NCI-H82 treated with DMSO at 0.1 percent for 48 hours (cell line): ENCODE data around the gene KIF3A.

Source experiments
- DNase-seq: peaks from one replicate; lab custom pipeline; 2025; ENCODE audit not compliant: unreplicated experiment; lab: John Stamatoyannopoulos, UW

KIF3A gene

DNA sequence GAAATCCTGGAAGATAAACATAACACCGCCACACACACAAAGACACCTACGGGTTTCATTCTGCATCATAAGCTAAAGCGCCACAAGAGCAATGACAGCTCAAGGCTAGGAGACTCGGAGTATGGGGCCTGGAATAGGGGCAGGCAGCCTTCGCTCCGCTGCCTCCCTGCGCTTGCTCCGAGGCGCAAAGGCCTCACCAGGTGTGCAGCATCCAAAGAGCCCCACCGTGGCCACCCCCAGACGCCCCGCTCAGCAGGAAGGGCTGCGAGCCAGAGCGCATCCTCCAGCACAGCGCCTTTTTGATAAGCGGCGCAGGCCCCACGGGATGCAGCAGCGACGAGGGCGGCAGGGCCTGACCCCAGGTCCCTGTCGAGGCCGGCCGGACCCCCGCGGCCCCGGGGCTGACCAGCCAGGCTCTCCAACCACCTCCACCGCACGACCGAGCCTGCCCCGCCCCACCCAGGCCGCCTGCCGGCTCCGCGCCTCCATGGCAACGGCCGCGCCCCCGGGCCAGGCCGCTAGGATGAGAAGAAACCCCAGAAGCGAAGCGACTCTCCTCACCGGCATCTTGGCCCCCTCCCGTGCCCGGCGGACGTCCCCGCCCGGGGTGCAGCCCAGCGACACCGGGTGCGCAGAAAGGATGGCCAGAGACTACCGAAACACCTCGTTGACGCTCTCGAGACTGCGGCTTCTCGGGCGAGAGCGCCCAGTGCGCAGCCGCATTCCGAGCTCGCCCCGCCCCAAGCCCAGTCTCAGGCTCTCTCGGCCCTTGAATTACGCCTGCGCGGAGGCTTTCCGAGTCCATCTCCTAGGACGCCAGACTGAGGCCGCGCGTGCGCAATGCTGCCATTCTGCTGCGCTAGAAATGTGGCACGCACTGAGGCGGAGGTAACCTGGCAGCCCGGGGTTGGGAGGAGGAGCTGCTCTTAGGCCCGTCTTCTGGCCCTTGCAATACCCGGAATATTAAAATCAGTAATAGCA is at the start of gene KIF3A:
Gene KIF3A, minus strand, starts transcription at position 694 of the 981 bp plus-strand sequence. Its CDS starts 127 bp downstream, at position 567.
- peak; percentile 81 for DNase-seq

DNA sequence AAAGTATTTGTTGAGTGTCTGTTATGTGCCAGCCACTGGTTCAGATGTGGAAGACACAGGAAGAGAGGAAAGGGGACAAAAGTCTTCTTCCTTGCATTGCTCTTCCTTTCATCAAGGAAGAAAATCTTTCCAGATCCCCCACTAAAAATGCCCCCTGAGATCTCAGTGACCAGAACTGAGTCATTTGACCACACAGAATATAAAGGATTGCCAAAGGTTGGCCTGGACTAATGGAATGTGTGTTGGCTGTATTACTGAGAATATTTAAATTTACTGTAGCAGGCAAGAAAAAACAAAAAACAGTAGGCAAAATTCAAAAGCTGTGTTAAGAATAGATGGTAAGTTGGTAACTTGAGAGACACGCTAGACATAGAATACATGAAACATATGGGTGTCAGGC is 49.7 kb upstream of the KIF3A start:
- no peak for DNase-seq

DNA sequence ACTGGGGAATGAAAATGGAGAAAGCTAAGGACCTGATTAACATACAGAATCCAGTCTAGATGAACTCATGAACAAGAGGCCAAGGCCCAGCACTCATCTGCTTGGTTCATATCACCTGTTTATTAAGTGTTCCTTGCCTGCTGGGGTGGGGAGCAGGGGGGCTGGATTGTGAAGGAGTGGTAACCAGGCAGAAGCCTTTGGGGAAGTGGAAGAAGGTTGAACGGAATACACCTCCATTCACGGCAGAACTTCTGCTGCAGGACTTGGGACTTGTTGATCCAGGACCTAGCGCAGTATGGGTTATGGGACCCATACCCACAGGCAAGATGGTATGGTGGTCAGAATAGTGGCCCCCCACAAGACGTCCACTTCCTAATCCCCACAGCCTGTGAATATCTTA is 48.5 kb upstream of the KIF3A start:
- no peak for DNase-seq

DNA sequence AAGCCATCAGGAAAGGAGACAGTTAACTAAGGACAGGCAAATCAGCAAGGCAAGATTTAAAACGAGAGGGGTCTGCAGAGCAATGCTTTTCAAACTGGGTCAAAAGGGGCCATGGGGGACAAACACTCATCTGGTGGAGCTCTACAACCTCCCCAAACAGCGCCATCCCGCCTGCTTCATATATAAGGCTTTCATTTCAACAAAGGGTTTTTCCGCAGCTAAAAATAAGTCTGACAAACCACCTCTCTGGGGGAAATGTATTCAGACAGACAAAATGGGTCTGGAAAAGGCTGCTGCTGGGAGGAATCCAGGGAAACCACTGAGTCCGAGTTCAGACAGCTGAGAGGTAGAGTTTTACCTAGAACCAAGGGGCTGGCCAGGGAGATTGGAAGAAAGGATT is 48.0 kb upstream of the KIF3A start:
- DNase-seq, result no peak

DNA sequence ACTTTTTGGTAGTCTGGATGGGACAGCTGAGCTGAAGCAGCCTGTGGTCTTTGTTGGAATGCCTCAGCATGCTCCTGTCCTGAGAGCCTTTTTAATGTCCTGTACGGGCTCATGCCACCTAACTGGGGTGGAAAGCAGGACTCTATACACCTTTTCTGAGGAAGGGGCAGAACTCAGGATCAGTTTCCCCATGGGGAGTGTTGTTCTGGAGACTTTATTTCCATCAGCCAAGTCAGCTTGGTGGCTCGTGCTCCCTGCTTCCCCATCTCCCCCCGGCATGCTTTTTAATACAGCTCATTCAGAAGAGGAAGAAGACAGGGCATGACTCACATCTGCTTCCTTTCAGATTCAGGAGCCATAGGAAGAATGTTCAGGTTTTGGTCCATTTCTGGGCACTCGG is 44.8 kb upstream of the KIF3A start:
- no peak for DNase-seq

DNA sequence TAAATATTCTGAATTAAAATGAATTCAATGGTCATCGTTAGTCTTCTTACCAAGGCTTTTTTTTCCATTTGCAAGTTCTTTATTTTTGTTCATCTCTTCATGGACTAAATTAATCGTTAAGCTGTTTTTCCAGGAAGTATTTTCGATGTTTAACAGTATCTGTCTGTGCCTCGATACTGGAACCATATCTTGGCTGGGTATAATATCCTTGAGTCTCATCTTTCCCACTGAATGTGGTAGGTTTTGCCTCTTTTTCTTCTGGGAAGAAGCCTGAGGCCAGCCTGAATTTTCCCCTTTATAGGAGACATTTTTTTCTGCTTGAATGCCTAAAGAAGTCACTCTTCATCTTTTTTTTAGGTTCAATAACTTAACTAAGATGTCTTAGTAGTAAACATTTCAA is 43.7 kb upstream of the KIF3A start:
- DNase-seq, result no peak

DNA sequence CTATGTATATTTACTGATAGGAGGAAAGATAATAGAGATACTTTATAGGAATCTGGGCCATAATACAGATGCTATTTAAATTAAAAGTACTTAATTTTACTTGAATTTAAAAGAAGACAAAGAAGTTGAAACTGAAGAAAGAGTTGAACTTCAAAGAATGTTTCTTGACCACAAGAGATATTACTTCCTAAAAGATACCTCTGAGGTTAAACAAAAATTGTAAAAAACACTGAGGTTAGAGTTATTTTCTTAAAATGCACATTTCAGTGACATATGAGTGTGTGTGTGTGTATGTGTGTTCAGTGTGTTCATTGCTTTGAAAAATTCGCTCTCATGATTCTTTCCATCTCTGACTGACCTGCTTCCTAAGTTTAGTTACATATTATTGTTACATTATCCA is 43.2 kb upstream of the KIF3A start:
- DNase-seq, result no peak

DNA sequence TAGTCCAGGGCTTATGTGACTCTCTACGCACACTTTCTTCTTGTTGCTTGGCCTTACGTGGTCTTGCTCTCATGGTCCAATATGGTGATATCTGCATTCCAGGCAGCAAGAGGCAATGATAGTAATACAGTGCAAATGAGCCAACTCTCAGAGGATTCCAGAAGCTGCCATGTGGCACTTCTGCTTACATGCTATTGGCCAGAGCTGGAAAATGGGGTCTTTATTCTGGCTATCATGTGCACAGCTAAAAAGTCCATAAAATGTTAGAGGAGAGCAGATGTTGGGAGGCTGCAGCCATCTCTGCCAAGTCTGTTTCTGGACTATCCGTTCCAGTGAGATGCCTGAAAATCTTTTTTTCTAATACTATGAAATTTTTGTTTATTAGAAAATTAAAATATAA is 42.6 kb upstream of the KIF3A start:
- DNase-seq, result no peak

DNA sequence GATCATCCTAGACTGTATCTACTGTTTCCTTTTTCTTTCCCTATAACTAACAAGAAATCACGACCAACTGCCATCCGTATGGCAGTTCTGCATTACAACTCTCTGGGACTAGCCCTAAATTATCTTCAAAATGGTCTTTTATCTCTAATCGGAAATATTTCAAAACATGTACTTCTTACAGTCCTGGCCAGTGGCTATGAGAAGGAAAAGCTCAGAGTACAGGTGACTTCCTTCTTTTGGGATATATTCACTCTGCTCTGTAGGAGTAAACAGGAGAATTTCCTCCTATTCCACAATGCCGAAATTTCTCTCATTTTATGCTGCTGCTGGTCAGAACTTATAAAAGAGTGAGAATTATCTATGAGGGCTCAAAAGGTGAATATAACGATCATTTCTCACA is 41.5 kb upstream of the KIF3A start:
- no peak for DNase-seq

DNA sequence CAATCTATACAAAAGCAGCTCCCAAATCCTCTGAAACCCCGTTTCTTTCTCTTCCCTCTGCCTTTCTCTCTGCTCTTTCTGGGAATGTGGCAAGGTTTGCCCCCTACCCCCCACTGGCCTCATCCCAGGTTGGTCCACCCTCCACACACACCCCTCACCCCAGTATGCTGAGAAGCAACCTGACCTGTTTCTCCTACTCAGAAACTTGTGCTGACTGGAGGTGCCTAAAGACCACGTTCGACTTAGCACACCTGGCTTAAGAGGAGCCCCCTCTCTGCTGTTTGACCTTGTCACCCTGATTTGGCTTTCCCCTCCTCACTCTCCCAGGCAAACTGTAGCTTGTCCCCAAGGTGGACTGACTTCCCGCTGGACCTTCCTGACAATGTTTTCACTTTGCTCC is 40.8 kb upstream of the KIF3A start:
- no peak for DNase-seq

DNA sequence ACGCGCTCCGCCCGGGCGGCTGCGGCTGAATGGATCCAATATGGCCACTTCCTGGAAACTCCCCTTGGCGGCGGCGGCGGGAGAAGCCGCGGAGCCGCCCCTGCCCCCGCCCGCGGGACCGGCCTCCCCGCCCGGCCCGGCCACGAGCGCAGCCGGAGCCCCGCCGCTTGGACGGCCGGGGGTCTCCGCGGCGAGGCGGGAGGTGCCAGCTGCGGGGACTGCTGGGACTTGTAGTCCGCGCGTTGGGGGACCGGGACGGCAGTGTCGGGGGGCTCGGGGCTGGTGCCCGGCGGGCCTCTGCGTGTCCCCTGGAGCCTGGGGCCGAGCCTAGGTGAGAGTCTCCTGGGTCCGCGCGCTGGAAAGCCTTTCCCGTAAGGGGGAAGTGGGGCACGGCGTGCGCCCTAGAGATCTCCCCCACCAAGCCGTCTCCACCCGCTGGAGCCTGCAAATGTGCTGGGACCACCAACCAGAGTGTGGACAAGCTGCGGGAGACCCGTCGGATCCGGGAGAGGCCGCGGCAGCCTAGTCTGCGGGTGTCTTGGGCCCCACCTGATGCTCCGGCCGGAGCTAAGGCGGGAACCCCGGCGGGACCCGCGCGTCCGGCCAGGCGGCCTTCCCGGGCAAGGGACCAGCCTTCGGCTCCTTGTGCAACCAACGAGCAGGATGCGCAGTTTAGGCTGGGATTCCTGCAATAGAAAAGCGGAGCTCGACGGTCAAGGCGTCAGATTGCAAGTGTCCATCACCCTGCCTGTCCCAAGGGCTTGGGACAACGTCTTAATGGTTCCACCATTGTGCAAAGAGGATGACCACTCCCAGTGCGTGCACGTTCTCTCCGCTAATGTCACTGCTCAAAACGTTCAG is 40.1 kb upstream of the KIF3A start, which contains the start of gene SEPTIN8:
Gene SEPTIN8, minus strand, starts transcription at position 31 of the 861 bp plus-strand sequence. CDS start 102 bp downstream, outside the sequence.
- DNase-seq, result no peak

DNA sequence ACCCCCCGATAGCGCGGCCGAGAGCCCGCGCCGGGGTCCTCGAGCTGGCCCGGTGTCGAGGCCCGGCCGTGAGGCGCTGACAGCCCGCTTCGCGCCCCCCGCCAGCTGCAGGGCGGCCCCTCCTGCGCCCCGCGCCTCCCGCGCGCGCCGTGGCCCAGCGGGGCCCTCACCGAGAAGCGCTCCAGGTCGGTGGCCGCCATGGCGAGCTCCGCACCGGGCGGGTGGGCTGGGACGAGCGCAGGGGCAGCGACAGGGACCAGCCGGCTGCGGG is 39.5 kb upstream of the KIF3A start:
- DNase-seq, result no peak

DNA sequence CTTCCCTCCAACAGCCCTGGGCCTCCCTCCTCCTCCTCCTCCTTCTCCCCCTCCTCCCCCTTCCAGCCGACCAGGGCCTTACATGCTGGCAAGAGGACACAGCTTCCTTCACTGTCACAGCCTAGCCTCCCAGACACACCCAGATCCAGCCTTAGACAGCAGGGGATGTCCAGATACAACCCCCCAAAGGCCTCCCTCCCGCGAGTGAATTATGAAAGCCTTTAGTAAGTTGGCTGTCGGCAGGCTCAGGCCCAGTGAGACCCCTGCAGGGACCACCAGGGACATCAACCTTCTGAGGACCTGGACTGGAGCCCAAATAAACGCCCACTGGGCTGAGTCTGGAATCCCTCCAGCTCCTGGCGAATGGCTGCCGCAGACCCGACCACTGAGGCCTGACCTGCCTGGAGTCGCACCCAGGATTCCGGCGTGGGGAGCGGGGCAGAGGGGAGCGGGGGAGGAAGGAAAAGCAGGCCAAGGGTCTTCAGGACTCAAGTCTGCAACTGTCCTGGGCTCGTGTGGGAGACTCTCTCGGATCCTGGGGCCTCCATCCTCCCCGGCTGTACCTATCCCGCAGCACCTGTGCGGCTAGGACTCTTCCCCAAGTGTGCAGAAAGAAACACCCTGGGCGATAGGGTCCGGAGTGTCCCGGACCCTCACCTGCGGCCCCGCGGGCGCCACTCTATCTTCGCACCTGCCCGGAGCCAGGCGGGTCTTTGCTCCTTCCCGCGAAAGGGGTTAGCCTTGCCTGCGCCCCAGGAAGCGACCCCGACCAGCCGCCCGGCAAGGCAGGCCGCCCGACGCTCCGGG is 39.0 kb upstream of the KIF3A start:
- no peak for DNase-seq

DNA sequence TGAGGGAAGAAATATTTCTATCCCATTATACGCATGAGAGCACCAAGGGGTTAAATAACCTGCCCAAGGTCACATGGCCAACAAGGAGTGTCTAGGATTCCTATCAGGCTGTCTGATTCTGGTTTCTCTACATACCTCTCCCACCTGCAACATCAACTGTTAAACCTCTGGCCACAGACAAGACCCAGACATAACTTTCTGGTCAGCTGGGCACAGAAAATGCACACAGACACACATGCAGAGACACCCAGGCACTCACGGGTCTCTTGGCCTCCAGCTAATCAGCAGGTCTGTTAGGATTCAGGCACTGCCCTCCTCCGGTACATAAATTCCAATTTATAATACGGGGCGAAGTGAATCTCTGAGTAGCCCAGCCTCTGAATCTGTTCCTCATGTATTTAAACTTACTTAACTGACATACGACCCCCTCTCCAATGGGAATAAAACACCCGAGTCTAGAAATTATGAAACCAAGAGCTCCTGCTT is 38.2 kb upstream of the KIF3A start:
- DNase-seq, result no peak

DNA sequence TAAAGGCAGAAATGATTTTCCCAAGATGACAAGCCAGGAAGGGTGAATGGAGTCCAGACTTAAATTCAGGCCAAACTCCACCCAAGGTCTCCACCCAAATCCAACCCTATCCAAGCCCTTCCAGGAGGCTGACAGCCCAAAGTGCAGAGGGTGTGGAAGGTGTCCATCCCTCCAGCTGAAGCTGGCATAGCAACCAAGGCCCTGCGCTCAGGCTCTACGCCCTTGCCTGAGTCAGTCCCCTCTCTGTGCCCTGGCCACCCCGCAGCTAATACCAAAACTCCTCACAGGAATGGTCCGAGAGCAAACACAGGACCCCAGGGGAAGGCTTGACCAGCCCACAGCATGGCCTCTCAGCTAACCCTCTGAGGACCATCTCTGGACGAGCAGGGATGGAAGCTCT is 37.5 kb upstream of the KIF3A start:
- DNase-seq, result no peak

DNA sequence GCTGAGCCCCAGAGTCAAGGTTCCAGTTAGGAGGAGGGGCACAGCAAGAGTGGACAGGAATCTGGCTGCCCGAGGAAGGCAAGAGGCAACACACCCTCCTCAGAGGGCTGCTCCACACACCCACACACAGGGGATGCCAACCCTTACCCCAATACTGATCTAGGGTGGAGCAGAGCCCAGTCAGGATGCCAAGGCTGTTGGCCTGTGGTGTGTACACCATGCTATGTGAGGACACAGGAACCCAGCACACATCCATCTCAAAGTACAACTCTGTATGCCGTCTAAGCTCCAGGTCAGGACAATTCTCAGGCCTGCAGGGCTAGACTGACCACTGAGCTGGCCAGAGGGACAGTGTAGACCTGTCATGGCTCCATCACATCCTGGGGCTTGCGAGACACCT is 37.1 kb upstream of the KIF3A start:
- no peak for DNase-seq

DNA sequence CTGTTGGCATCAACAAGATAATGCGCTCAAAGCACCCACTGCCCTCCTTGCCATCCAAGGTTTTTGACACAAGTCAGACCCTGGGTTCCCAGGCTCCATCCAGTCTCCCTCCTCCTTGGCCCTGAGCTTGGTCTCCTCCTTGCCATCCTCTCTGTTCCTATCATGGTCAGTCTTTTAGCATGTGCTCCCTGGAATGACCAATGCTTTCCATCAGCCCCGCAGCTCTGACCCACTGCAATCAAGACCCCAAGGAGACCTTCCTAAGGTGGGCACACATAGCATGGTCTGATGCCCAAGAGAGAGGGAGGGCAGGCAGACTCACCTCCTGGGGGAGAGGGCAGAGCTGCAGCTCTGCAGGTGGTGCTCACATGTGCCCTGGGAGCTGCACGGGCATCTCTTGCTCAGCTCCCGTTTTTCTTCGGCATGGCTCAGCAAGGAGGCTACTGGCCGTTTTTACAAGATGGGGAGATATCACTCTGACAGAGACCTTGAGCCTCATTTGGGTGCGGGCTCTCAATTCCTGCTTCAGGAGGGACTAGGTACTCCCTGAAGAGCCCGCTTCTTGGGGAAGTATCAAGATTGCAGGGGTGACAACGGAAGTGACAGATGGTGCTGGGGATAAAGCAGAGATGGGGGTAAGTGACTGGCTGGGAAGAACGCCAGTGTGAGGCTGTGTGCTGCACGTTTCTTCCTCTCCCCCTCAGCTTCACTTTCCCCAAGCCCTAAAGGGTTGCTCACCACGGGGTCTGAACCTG is 36.4 kb upstream of the KIF3A start:
- DNase-seq, result peak; percentile 66

DNA sequence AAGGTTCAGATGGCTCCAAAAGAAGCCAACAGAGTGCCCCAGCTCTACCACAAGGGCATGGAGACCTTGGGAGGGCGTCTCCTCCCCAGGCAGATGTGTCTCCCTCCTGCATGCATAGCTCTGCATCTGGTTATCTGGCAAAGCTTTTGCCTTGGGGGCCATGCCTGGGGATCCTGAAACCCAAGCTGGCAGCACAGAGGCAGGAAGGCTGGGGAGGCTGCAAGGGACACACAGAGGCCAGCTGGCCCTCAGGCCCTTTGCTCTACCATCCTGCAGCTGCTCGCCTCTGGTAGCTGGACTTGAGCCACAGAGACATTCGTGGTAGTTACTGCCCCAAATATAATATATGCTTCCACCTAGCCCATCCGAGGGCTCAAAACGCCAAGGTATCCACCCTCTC is 35.8 kb upstream of the KIF3A start:
- no peak for DNase-seq

DNA sequence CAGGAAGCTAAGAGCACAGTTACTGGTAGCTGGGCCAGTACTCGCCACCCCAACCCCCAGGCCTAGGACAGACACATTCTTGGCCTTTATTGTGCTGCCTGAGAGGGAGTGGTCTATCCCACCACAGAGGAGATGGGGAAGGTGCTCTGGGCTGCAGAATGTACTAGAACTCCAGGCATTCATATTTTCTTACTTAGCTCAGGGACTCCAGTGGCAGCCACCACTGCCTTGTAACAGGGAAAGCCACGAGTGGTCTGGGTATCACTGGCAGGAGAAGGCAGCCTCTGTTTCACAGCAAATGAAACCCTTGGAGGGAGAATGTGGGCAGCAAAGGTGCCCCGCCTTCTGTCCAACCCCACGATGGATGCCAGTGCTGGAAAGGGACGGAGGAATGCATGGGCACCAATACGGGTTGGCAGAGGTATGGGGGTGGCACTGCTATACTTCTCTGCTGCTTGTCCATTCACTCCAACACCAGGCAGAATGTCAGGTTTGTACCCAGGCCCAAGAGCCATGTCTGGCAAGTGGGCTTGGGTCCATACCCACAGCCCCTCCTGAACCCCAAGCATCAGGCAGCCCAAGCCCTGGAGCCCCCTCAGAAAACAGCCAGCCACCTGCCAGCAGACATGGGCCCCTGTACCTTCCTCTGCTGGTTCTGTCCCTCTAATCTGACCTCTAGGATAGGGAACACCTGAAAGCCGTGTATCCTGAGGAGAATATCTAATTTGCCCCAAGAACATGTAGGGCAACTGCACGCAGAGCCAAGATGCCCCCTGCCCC is 35.1 kb upstream of the KIF3A start:
- DNase-seq, result no peak
